DLD1 (cell line): ENCODE measurements around the gene PAIP1.
"Not testable (repeated sequence)": the region's sequence is repeated elsewhere in the genome, so short reads cannot be mapped to it uniquely, and the experiment has no call there.

Source experiments
- in situ Hi-C: cut with HindIII; loops from 2 replicates; pipeline ENCODE4 v1.10.0; 2017; ENCODE audit warnings: low sequenced_read_pairs

Gene PAIP1

GRCh38 chr5:43571237-43571636 lies 14.4 kb upstream of the PAIP1 start:
- in situ Hi-C loops = no loop called here

DNA sequence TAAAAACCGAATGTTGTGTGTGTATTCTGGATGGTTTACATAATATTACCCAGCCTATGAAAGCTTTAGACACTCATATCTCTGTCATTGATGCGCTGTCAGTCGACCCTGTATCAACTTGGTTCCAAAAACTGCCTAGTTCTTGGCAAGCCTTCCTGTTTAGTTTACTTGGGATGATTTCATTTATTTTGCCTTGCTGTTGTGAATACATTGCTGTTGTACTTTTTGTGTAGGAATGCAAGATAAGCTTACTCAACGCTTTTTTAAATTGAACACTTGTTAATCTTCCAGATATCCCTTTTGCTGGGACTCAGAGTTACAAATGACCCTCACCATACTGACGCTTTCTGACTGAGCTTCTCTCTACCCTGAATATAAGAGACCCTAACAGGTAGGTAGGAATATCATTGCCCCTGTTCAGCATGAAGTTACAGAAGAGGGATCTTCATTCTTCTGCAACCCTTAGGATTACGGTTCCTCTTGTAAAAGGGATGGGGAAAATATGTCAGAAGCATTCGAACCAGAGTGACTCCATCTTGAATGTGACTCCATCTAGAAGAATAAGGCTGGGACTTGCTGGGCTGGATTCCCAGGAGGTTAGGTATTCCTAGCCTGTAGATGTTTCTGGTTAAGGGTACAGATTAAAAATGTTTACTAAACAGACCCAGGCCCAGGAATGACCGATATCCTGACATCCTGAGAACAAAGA lies 13.7 kb upstream of the PAIP1 start:
- in situ Hi-C loops = no loop called here

DNA sequence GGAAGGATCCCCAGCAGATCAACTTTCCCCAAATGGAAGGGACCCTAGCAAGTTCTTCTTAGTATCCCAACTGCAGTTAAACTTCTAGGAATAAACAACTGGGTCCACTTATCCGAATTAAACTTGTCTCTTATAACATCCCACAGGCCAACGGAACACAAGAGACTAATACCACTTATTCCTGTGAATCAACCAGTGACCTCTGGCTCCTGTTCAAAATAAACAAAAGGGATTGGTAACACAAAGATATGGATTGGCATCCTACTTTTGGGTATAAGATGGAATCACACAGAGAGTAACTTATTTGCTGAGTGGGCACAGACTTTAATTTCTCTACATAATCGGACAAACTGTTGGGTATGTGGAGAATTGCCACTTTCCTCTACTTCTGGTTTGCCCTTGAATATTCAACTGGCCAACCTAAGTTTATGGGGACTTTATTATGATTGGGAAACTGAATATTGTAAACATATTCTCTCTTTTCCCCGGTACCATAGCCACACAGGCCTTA lies 12.4 kb upstream of the PAIP1 start:
- in situ Hi-C loops = no loop called here

DNA sequence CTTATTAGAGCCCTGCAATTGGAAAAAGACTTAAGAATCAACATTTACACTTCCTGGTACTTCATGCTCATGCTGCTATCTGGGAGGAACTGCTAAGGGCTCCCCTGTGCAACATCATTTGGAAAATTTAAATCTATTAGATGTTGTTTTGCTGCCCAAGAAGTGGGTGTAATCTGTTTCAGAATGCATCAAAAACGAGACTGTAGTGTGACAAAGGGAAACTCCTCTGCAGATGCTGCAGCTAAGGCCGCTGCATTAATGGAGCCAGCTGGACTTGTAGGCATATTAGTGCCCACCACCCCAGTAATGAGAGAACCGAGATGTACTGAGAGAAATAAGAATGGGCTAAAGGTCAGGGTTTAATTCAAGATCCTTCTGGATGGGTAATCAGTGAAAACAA lies 11.1 kb upstream of the PAIP1 start:
- in situ Hi-C loops = no loop called here

GRCh38 chr5:43565043-43565442 lies 8.2 kb upstream of the PAIP1 start:
- in situ Hi-C loops = no loop called here

GRCh38 chr5:43564289-43564850 lies 7.5 kb upstream of the PAIP1 start:
- in situ Hi-C loops = no loop called here

DNA sequence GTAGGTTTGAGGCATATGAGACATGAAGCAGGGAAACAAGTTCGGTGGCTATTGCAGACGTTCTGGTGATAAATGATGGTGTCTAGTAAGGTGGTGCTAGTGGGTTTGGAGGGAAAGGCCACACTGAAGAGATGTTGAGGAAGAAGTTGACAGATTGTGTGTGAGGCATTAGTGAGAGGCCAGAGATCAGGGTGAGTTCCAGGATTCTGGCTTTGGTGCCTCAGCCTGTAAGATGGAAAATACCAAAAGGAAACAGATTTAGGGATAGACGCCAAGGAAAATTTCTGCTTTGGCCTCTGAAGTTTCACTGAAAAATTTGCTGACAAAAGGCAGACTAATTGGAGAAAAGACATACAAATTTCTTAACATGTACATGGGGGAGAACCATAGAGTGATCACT lies 6.4 kb upstream of the PAIP1 start:
- in situ Hi-C loops = no loop called here

GRCh38 chr5:43561356-43561755 lies 4.5 kb upstream of the PAIP1 start:
- in situ Hi-C loops = no loop called here

DNA sequence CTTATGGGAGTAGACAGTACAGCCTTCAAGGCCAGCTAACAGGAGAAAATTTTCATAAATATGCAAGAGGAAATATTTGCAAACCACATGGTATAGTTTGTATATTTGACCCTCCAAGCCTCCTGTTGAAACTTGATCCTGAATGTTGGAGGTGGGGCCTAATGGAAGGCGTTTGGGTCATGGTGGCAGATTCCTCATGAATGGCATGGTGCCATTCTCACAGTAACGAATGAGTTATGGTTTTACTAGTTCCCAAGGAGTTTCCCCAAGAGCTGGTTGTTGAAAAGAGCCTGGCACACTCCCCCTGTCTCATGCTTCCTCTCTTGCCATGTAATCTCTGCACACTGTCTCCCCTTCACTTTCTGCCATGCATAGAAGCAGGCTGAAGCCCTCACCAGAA lies 3.3 kb upstream of the PAIP1 start:
- in situ Hi-C loops = no loop called here

GRCh38 chr5:43556607-43556856 lies 345 bp downstream of the PAIP1 start:
- in situ Hi-C loops = not testable (repeated sequence)

GRCh38 chr5:43555895-43556606 lies 826 bp downstream of the PAIP1 start:
- in situ Hi-C loops = no loop called here

GRCh38 chr5:43554497-43554896 lies 2.4 kb downstream of the PAIP1 start:
- in situ Hi-C loops = no loop called here

DNA sequence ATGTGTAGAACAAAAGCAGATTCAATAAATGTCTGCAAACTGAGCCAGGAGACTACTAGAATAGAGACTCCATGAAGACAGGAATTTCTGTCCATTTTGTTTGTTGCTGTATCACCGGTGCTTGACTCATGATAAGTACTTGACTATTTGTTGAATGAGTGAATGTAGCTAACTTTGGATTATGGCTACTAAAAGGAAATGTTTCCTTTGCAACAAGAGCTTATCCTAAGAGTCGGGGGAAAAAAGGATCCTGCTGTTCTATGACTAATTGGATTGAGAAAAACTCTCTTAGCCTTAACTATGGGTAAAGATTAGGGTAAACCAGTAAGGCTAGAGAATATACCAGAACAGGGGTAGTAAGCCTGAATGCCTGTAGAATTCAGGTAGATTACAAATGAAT lies 3.5 kb downstream of the PAIP1 start:
- in situ Hi-C loops = no loop called here

DNA sequence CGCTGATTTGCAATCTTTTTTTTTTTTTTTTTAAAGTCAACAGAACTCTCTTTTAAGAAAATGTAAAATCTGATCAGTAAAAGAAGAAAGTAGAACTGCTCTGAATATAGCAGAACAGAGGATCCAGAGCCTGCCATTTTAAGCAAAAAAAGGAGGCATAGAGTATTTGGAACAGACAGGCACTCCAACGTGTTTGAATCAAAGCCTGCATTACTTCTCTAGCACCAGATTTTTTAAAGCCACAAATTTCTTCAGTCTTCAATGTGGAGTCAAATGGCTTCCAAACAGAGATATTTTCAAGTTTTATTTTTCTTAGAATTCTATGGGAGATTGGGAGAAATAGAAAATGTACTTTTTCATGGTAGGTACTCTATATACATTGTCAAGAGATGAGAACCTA lies 5.1 kb downstream of the PAIP1 start:
- in situ Hi-C loops = no loop called here

DNA sequence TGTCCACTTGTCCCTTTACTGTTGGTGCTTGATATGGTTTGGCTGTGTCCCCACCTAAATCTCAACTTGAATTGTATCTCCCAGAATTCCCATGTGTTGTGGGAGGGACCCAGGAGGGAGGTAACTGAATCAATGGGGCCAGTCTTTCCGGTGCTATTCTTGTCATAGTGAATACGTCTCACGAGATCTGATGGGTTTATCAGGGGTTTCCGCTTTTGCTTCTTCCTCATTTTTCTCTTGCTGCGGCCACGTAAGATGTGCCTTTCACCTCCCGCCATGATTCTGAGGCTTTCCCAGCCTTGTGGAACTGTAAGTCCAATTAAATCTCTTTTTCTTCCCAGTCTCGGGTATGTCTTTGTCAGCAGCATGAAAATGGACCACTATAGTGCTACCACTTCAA lies 7.6 kb downstream of the PAIP1 start:
- in situ Hi-C loops = not testable (repeated sequence)

GRCh38 chr5:43548358-43548757 lies 8.5 kb downstream of the PAIP1 start:
- in situ Hi-C loops = no loop called here

DNA sequence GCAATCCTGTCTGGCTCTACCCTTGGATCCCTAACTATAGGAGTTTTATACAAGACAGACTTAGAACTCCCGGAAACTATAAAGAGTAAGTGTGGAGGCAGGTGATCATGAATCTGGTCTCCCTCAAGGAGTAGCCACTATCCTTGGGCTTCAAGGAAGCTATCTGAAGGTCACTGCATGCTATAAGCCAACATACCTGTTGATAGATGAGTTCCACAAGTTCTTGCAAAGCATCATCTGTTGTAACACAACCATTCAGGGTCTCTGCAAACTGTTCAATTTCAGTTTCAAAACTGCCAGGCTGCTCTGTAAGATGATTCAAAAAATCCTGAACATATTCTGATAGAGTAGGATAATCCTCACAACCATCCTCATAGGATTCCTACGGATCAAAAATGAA lies 9.3 kb downstream of the PAIP1 start:
- in situ Hi-C loops = no loop called here

DNA sequence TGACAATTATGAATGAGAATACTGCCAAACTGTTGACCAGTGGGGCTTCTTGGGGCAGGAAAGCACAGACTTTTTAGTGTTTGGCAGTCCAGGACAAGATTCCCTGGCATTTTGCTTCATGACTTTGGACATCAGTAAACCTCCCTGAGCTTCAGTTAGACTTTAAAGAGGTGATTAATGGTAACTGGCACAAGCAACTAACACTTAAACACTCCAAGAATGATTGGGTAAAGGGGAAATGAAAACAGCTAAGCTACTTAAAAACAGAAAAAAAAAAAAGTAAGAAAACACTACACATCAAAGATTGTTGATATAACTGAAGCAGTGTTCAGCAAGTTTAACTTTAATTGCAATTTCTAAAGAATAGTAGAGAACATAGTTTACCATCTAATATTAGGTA lies 13.4 kb downstream of the PAIP1 start:
- in situ Hi-C loops = no loop called here

GRCh38 chr5:43540746-43541145 lies 16.1 kb downstream of the PAIP1 start:
- in situ Hi-C loops = no loop called here

DNA sequence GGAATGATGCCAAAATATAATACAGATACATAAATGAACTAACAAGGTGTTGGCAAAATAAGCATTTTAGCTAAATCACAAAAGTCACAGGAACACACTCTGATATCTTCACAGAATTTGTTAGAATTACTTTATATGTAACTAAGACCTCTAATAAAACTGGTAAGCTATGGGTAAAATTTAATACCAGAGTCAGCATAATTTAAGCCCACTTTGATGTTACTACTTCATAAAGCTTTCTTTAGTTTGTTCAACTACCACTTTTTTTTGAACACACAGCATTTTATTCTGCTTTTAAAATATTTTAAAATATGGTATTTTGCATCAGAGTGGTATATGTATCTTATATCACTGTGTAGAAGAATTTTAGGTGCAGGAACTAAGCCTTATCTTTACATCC lies 19.9 kb downstream of the PAIP1 start:
- in situ Hi-C loops = no loop called here

GRCh38 chr5:43533646-43534045 lies 23.2 kb downstream of the PAIP1 start:
- in situ Hi-C loops = no loop called here

DNA sequence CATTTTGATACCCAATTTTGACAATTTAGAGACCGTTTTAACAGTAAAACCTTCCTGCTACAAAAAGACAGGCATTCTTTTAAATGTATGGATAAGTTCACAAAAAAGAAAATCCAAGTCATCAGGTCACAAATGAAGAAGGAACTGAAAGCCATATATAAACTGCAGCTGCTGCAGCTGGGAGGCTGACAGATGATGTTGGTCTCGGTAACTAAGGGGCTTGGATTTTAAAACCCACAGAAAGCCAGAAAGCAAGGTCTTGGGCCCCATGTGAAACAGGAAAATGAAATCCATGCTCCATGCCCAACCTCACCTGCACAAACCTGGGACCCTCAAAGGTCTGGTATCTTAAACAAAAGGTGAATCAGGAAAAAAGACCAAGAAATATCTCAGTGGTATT lies 26.2 kb downstream of the PAIP1 start:
- in situ Hi-C loops = no loop called here
